Skeletal muscle satellite cell (primary cell): ENCODE data around the gene ADCY2.

Experiments used
- H3K27me3 ChIP-seq: 2 replicates; pipeline ENCODE4 v1.7.0; 2013; ENCODE audit warnings: low read length; ENCODE audit not compliant: control insufficient read depth, insufficient read depth
- H3K36me3 ChIP-seq: 2 replicates; pipeline ENCODE4 v1.7.0; 2013; ENCODE audit warnings: mild to moderate bottlenecking, control low read depth, low read length; ENCODE audit not compliant: insufficient read depth
- H3K4me1 ChIP-seq: 2 replicates; pipeline ENCODE4 v1.7.0; 2013; ENCODE audit warnings: low read length; ENCODE audit not compliant: control insufficient read depth, insufficient read depth
- H3K4me2 ChIP-seq: 2 replicates; pipeline ENCODE4 v1.7.0; 2013; ENCODE audit warnings: mild to moderate bottlenecking, low read length
- H3K4me3 ChIP-seq: 2 replicates; pipeline ENCODE4 v1.7.0; 2013; ENCODE audit warnings: low read length
- H3K9ac ChIP-seq: 2 replicates; pipeline ENCODE4 v1.7.0; 2013; ENCODE audit warnings: mild to moderate bottlenecking, low read depth, low read length, moderate library complexity
- H3K9me3 ChIP-seq: replicated peaks from 2 replicates; pipeline ENCODE4 v1.7.0; 2013; ENCODE audit warnings: mild to moderate bottlenecking, control low read depth, low read length

Gene ADCY2

GRCh38 chr5:7754490-7754889 is 358.6 kb downstream of the ADCY2 start:
- Histone ChIP-seq H3K27me3 (no peaks in the 10 kb centered on the region), H3K9me3 (no peaks in the 10 kb centered on the region), H3K9ac (no peak overlapping the region), H3K4me2 (no peak overlapping the region), H3K36me3 (no peaks in the 10 kb centered on the region), H3K4me1 (no peaks in the 10 kb centered on the region), H3K4me3 (no peak overlapping the region)

DNA sequence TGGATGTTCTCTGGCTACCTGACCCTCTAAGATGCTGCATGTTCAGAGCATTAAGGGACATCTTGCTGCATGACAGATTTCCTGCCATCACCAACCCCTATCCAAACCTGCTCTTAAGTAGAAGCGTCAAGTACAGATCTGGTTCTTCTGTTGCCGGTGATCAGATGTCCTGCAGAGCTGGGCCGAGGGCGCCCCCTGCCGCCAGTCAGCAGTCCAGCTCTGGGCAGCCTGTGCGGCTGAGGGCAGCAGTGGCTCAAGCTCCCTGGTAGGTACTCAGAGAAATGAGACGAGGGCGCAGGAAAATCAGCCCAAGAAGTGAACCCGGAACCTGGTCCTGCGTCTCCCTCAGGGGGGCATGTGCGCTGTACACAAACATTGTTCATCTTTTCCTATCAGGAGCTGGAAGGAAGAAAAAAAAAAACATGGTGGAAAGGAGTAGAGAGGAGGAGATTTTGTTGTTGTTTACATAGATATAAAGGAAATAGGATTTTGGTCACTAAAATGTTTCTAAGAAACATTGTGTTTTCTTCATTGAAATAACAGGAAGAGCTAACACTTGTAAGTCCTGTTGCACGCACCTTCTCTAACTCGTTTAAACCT is 359.2 kb downstream of the ADCY2 start:
- no peaks in the 10 kb centered on the region for H3K9me3 ChIP-seq
- H3K36me3 ChIP-seq, result no peaks in the 10 kb centered on the region
- H3K4me1 ChIP-seq, result no peaks in the 10 kb centered on the region
- no peak overlapping the region for H3K9ac ChIP-seq
- no peaks in the 10 kb centered on the region for H3K27me3 ChIP-seq
- H3K4me2 ChIP-seq, result no peak overlapping the region
- no peak overlapping the region for H3K4me3 ChIP-seq

- Histone ChIP-seq H3K27me3 (no peaks in the 10 kb centered on the region), H3K9me3 (no peaks in the 10 kb centered on the region), H3K4me1 (no peaks in the 10 kb centered on the region), H3K9ac (no peak overlapping the region), H3K4me3 (no peak overlapping the region), H3K36me3 (no peaks in the 10 kb centered on the region), H3K4me2 (no peak overlapping the region)
These were observed 360.0 kb downstream of the ADCY2 start for GRCh38 chr5:7755958-7756357.

GRCh38 chr5:7756453-7756852 is 360.5 kb downstream of the ADCY2 start:
- Histone ChIP-seq H3K4me1 (no peaks in the 10 kb centered on the region), H3K36me3 (no peaks in the 10 kb centered on the region)

DNA sequence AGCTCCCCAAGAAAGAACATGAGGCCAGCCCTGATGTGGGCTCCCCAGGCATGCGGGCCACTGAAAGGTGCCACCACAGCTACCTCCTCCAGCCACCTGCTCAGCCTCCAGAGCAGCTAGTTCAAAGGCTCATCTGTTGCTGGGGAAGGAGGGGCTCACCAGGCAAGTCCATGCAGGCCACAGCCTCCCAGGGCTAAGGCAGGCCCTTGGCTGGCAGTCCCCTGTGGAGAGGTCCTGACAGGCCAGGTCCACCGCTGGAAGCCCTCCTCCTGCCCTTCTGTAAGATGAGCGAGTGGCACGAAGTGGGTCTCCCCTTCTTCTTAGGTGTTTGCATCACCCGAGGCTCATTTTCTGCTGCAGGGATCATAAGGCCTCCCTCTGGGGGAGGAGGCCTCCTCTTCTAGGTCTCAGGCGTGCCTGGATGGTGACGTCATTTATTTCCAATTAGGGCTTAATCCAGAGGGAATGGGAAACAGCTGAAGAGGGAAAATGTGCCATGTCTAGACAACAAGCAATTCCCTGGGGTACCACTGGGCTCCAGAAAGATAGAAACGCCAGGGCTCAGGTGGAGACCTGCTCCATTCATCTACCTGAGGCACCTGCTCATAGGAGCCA is 363.4 kb downstream of the ADCY2 start:
- Histone ChIP-seq H3K9me3 (no peaks in the 10 kb centered on the region), H3K27me3 (no peaks in the 10 kb centered on the region)

More at GRCh38 chr5:7756453-7756852, 360.5 kb downstream of the ADCY2 start:
- H3K27me3 ChIP-seq, result no peaks in the 10 kb centered on the region
- H3K9me3 ChIP-seq, result no peaks in the 10 kb centered on the region
- H3K4me2 ChIP-seq, result no peak overlapping the region
- no peak overlapping the region for H3K9ac ChIP-seq
- H3K4me3 ChIP-seq, result no peak overlapping the region

GRCh38 chr5:7759951-7760580 is 364.1 kb downstream of the ADCY2 start:
- H3K4me3 ChIP-seq, result no peak overlapping the region
- H3K4me1 ChIP-seq, result no peaks in the 10 kb centered on the region
- H3K27me3 ChIP-seq, result no peaks in the 10 kb centered on the region
- H3K4me2 ChIP-seq, result no peak overlapping the region
- H3K9me3 ChIP-seq, result no peaks in the 10 kb centered on the region
- H3K36me3 ChIP-seq, result no peaks in the 10 kb centered on the region
- no peak overlapping the region for H3K9ac ChIP-seq

More for the DNA sequence above, 363.4 kb downstream of the ADCY2 start:
- Histone ChIP-seq H3K4me2 (no peak overlapping the region), H3K36me3 (no peaks in the 10 kb centered on the region), H3K4me1 (no peaks in the 10 kb centered on the region), H3K4me3 (no peak overlapping the region), H3K9ac (no peak overlapping the region)

- Histone ChIP-seq H3K4me1 (no peaks in the 10 kb centered on the region), H3K9me3 (no peaks in the 10 kb centered on the region), H3K27me3 (no peaks in the 10 kb centered on the region), H3K9ac (no peak overlapping the region), H3K4me3 (no peak overlapping the region), H3K36me3 (no peaks in the 10 kb centered on the region), H3K4me2 (no peak overlapping the region)
These were observed 366.3 kb downstream of the ADCY2 start for GRCh38 chr5:7762267-7762666.

- no peak overlapping the region for H3K4me2 ChIP-seq
- no peaks in the 10 kb centered on the region for H3K36me3 ChIP-seq
- H3K27me3 ChIP-seq, result no peaks in the 10 kb centered on the region
- no peaks in the 10 kb centered on the region for H3K4me1 ChIP-seq
- H3K4me3 ChIP-seq, result no peak overlapping the region
- H3K9me3 ChIP-seq, result no peaks in the 10 kb centered on the region
- no peak overlapping the region for H3K9ac ChIP-seq
These were observed 367.7 kb downstream of the ADCY2 start for GRCh38 chr5:7763621-7764072.

GRCh38 chr5:7764452-7764851 is 368.5 kb downstream of the ADCY2 start:
- Histone ChIP-seq H3K27me3 (no peaks in the 10 kb centered on the region), H3K9ac (no peak overlapping the region), H3K36me3 (no peaks in the 10 kb centered on the region), H3K4me1 (no peaks in the 10 kb centered on the region), H3K4me3 (no peak overlapping the region), H3K9me3 (no peaks in the 10 kb centered on the region), H3K4me2 (no peak overlapping the region)

GRCh38 chr5:7770436-7770835 is 374.5 kb downstream of the ADCY2 start:
- H3K9me3 ChIP-seq, result no peaks in the 10 kb centered on the region
- no peaks in the 10 kb centered on the region for H3K4me1 ChIP-seq
- no peak overlapping the region for H3K4me2 ChIP-seq
- H3K36me3 ChIP-seq, result no peaks in the 10 kb centered on the region
- H3K9ac ChIP-seq, result no peak overlapping the region
- no peaks in the 10 kb centered on the region for H3K27me3 ChIP-seq
- H3K4me3 ChIP-seq, result no peak overlapping the region

- H3K4me2 ChIP-seq, result no peak overlapping the region
- H3K4me3 ChIP-seq, result no peak overlapping the region
- H3K4me1 ChIP-seq, result no peaks in the 10 kb centered on the region
- no peaks in the 10 kb centered on the region for H3K36me3 ChIP-seq
- no peak overlapping the region for H3K9ac ChIP-seq
- H3K27me3 ChIP-seq, result no peaks in the 10 kb centered on the region
- no peaks in the 10 kb centered on the region for H3K9me3 ChIP-seq
These were observed 376.2 kb downstream of the ADCY2 start for GRCh38 chr5:7772141-7772540.

- Histone ChIP-seq H3K4me1 (no peaks in the 10 kb centered on the region), H3K4me2 (no peak overlapping the region), H3K9me3 (no peaks in the 10 kb centered on the region), H3K36me3 (no peaks in the 10 kb centered on the region), H3K27me3 (no peaks in the 10 kb centered on the region), H3K4me3 (no peak overlapping the region), H3K9ac (no peak overlapping the region)
These were observed 377.2 kb downstream of the ADCY2 start for GRCh38 chr5:7773178-7773577.
